Neural cell (in vitro differentiated cells): ENCODE data around the gene PDE6A.

Source experiments
- CTCF ChIP-seq: fragments of 450-650 bp; IDR thresholded peaks from 2 replicates; pipeline ENCODE4 v1.5.1; 2014; ENCODE audit warnings: antibody characterized with exemption, mild to moderate bottlenecking, moderate library complexity; ENCODE audit not compliant: poor library complexity, severe bottlenecking
- EP300 ChIP-seq: fragments of 450-650 bp; conservative IDR thresholded peaks from 2 replicates; pipeline ENCODE4 v1.6.1; 2014; ENCODE audit warnings: antibody characterized with exemption, mild to moderate bottlenecking, moderate library complexity; ENCODE audit not compliant: poor library complexity, severe bottlenecking
- EZH2 ChIP-seq: fragments of 200-600, 300-800 bp; shearing (Covaris generic), sonication (generic); IDR thresholded peaks from 2 replicates; pipeline ENCODE4 v1.6.1; 2014; ENCODE audit warnings: antibody characterized with exemption, low read length, borderline replicate concordance, mild to moderate bottlenecking; ENCODE audit not compliant: insufficient read depth, poor library complexity, severe bottlenecking
- MXI1 ChIP-seq: fragments of 450-650 bp; conservative IDR thresholded peaks from 2 replicates; pipeline ENCODE4 v1.6.1; 2014; ENCODE audit warnings: antibody characterized with exemption, mild to moderate bottlenecking; ENCODE audit not compliant: poor library complexity, severe bottlenecking

GRCh38 chr5:149872351-149873040, 72.1 kb downstream of the PDE6A start:
- TF ChIP-seq CTCF (no peak), MXI1 (no peak), EZH2 (no peak), EP300 (no peak)
